A549 (cell line): Measurements from ENCODE around the gene KCNQ1.

Source experiments
- EP300 ChIP-seq, 2 experiments: fragments of >200 bp; sonication (Bioruptor Twin); formaldehyde crosslinking; IDR thresholded peaks; 2 replicates in 1 of 2; 3 replicates in 1 of 2; pipeline ENCODE4 v1.6.1; 2016 to 2017
- HMGXB4 ChIP-seq: fragments of 250-450 bp; sonication (Bioruptor Pico); IDR thresholded peaks from 2 replicates; pipeline ENCODE4 v1.5.0; 2021; ENCODE audit warnings: mild to moderate bottlenecking, moderate library complexity, borderline replicate concordance
- HOXB5 ChIP-seq: fragments of 250-450 bp; sonication (Bioruptor Pico); IDR thresholded peaks from 2 replicates; pipeline ENCODE4 v1.5.0; 2020; ENCODE audit warnings: mild to moderate bottlenecking, moderate library complexity
- NPAS2 ChIP-seq: fragments of 250-450 bp; sonication (Bioruptor Pico); IDR thresholded peaks from 2 replicates; pipeline ENCODE4 v1.8.0; 2022; ENCODE audit warnings: mild to moderate bottlenecking, moderate library complexity, borderline replicate concordance
- POLR2A ChIP-seq: IDR thresholded peaks from 2 replicates; pipeline ENCODE4 v1.6.1; 2012; ENCODE audit warnings: mild to moderate bottlenecking, low read length
- RFX5 ChIP-seq: fragments of 450-650 bp; IDR thresholded peaks from 2 replicates; pipeline ENCODE4 v1.7.1; 2014; ENCODE audit warnings: antibody characterized with exemption, mild to moderate bottlenecking, moderate library complexity
- SMC3 ChIP-seq: fragments of >200 bp; sonication (Bioruptor Twin); formaldehyde crosslinking; IDR thresholded peaks from 3 replicates; pipeline ENCODE4 v1.6.1; 2018; ENCODE audit warnings: inconsistent platforms
- TF ChIP-seq, protein P1 (sequence below): fragments of >200 bp; sonication (Bioruptor Twin); formaldehyde crosslinking; IDR thresholded peaks from 3 replicates; pipeline ENCODE4 v1.5.1; 2016
- TF ChIP-seq, protein P2 (sequence below): IDR thresholded peaks from 2 replicates; pipeline ENCODE4 v1.6.1; 2012

GRCh38 chr11:2714463-2714800, 269.6 kb downstream of the KCNQ1 start:
- TF ChIP-seq, protein P1, sequence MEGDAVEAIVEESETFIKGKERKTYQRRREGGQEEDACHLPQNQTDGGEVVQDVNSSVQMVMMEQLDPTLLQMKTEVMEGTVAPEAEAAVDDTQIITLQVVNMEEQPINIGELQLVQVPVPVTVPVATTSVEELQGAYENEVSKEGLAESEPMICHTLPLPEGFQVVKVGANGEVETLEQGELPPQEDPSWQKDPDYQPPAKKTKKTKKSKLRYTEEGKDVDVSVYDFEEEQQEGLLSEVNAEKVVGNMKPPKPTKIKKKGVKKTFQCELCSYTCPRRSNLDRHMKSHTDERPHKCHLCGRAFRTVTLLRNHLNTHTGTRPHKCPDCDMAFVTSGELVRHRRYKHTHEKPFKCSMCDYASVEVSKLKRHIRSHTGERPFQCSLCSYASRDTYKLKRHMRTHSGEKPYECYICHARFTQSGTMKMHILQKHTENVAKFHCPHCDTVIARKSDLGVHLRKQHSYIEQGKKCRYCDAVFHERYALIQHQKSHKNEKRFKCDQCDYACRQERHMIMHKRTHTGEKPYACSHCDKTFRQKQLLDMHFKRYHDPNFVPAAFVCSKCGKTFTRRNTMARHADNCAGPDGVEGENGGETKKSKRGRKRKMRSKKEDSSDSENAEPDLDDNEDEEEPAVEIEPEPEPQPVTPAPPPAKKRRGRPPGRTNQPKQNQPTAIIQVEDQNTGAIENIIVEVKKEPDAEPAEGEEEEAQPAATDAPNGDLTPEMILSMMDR, result no peak
- no peak for TF ChIP-seq HOXB5 (CRISPR knock-in tag)
- no peak for TF ChIP-seq SMC3
- no peak for TF ChIP-seq EP300 (IDR thresholded peaks at IDR 0.05)
- no peak for TF ChIP-seq POLR2A
- TF ChIP-seq HMGXB4 (CRISPR knock-in tag), result no peak
- TF ChIP-seq RFX5, result no peak
- TF ChIP-seq, protein P2, sequence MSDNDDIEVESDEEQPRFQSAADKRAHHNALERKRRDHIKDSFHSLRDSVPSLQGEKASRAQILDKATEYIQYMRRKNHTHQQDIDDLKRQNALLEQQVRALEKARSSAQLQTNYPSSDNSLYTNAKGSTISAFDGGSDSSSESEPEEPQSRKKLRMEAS, result no peak
- no peak for TF ChIP-seq NPAS2
